ENCODE data around the gene PIBF1.

DNA sequence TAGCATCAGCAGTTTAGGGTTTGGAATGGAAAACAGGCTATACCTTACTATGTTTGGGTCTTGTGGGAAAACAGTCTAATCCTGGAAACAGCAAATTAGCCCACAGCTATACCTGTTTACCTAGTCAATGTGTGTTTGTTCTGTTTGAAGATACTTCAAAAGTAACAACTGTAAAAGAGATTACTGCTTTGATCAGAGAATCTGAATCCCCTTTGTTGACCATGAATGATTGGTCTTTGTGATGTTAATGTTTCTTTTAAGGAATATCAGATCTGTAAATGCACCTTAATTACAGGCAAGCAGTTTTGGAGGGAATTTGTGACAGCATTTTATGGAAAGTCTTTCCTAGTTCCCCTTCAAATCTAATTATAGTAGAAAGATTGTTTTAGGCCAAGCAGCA is 256.1 kb downstream of the PIBF1 start:
- TF ChIP-seq, protein P1, sequence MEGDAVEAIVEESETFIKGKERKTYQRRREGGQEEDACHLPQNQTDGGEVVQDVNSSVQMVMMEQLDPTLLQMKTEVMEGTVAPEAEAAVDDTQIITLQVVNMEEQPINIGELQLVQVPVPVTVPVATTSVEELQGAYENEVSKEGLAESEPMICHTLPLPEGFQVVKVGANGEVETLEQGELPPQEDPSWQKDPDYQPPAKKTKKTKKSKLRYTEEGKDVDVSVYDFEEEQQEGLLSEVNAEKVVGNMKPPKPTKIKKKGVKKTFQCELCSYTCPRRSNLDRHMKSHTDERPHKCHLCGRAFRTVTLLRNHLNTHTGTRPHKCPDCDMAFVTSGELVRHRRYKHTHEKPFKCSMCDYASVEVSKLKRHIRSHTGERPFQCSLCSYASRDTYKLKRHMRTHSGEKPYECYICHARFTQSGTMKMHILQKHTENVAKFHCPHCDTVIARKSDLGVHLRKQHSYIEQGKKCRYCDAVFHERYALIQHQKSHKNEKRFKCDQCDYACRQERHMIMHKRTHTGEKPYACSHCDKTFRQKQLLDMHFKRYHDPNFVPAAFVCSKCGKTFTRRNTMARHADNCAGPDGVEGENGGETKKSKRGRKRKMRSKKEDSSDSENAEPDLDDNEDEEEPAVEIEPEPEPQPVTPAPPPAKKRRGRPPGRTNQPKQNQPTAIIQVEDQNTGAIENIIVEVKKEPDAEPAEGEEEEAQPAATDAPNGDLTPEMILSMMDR (IDR thresholded peaks at IDR 0.05): no peak
- TF ChIP-seq POLR2AphosphoS5 (IDR thresholded peaks at IDR 0.05): no peak
- TF ChIP-seq POLR2A (IDR thresholded peaks at IDR 0.05): no peak
- no peak for TF ChIP-seq EP300 (IDR thresholded peaks at IDR 0.05; ENCODE audit: low read depth)

All from transverse colon (tissue), 4 donors.